ENCODE data around the gene SH3RF3. TPM values are rescaled to one million over a fixed set of nuclear protein-coding genes. Genes with fewer than 3 reads are reported as not detected.

Gene SH3RF3
- total RNA-seq, 1 donor from 2014 or later, result 7.4 TPM

DNA sequence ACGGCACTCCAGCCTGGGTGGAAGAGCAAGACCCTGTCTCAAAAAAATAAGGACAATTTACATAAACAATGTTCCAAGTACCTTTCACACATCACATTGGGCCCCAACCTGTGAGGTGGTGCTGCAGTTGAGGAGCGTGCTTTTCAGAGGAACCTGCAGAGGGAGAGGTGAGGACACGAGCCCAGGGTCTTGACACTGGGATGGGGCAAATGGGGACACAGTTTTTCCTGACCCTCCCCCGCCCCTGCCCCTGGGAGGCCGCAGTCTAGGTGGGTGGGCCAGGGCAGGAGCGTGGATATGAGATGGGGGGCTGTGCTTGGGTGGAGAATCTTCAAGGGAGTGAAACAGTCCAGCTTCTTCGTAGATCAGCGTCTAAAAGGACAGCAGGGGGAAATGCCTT is 371.9 kb downstream of the SH3RF3 start:
- H3K4me3 ChIP-seq, result no peak overlapping the region
- no peaks in the 10 kb centered on the region for H3K36me3 ChIP-seq
- DNase-seq, result no peak
- TF ChIP-seq, protein P1, sequence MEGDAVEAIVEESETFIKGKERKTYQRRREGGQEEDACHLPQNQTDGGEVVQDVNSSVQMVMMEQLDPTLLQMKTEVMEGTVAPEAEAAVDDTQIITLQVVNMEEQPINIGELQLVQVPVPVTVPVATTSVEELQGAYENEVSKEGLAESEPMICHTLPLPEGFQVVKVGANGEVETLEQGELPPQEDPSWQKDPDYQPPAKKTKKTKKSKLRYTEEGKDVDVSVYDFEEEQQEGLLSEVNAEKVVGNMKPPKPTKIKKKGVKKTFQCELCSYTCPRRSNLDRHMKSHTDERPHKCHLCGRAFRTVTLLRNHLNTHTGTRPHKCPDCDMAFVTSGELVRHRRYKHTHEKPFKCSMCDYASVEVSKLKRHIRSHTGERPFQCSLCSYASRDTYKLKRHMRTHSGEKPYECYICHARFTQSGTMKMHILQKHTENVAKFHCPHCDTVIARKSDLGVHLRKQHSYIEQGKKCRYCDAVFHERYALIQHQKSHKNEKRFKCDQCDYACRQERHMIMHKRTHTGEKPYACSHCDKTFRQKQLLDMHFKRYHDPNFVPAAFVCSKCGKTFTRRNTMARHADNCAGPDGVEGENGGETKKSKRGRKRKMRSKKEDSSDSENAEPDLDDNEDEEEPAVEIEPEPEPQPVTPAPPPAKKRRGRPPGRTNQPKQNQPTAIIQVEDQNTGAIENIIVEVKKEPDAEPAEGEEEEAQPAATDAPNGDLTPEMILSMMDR (IDR thresholded peaks at IDR 0.05), result no peak
- H3K27me3 ChIP-seq, result no peaks in the 10 kb centered on the region
- ATAC-seq, result no peak
- intact Hi-C loops (cut with DNase I), result no loop called here
- peaks cover 7% of the 10 kb centered on the region for H3K4me1 ChIP-seq
- no peak overlapping the region for H3K27ac ChIP-seq
- H3K9me3 ChIP-seq, result no peaks in the 10 kb centered on the region

- H3K9me3 ChIP-seq, result no peaks in the 10 kb centered on the region
- no peak overlapping the region for H3K4me3 ChIP-seq
- H3K27me3 ChIP-seq, result no peaks in the 10 kb centered on the region
- intact Hi-C loops (cut with DNase I), result no loop called here
- TF ChIP-seq, protein P1 (IDR thresholded peaks at IDR 0.05), result no peak
- ATAC-seq, result no peak
- H3K27ac ChIP-seq, result no peak overlapping the region
- no peak for DNase-seq
- no peaks in the 10 kb centered on the region for H3K36me3 ChIP-seq
- H3K4me1 ChIP-seq, result peaks cover 7% of the 10 kb centered on the region
Observed at GRCh38 chr2:109501461-109501860, 372.5 kb downstream of the SH3RF3 start.

DNA sequence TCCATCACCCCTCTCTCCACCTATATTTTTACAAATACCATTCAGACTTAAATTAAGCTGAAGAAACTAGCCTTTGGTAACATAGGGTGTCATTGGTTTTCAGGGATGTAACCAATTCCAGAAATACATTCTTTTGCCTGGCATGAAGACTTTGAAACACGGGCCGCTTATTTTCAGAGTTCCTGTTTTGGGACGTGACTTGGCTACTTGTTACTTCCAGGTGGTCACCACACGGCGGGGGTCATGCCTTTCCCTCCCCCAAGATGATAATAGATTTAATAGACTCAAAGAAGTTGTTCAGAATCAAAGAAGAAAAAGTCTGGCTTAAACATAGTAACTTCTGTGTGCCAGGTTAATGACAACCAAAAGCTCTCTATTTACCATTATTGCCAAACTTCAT is 374.2 kb downstream of the SH3RF3 start:
- Histone ChIP-seq H3K27me3 (no peaks in the 10 kb centered on the region), H3K27ac (no peak overlapping the region), H3K4me1 (peaks cover 3% of the 10 kb centered on the region), H3K9me3 (no peaks in the 10 kb centered on the region), H3K4me3 (no peak overlapping the region), H3K36me3 (no peaks in the 10 kb centered on the region)
- intact Hi-C loops (cut with DNase I), result no loop called here
- TF ChIP-seq, protein P1 (IDR thresholded peaks at IDR 0.05), result no peak
- DNase-seq, result no peak
- no peak for ATAC-seq

DNA sequence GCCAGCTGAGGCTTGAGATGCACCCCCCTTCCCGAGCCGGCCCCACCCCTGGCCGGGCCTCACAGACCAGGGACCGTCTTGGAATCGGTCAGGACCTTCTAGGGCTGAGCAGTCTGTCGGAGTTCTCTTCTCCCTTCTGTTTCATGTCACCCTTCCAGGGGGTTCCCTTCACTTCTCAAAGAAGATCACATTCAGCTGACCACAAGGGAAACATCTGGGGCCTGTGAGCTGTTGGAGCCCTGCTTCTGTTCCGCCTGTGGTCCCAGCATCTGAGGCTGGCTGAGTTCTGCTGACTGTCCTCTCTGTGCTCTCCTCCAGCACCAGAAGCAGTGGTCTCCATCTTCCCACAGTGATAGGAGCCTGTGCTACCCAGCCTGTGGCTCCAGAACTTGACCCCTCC is 378.2 kb downstream of the SH3RF3 start:
- intact Hi-C loops (cut with DNase I), result no loop called here
- Histone ChIP-seq H3K36me3 (no peaks in the 10 kb centered on the region), H3K4me3 (no peak overlapping the region), H3K27ac (no peak overlapping the region), H3K9me3 (no peaks in the 10 kb centered on the region), H3K4me1 (no peaks in the 10 kb centered on the region), H3K27me3 (no peaks in the 10 kb centered on the region)
- no peak for DNase-seq
- ATAC-seq, result no peak
- TF ChIP-seq, protein P1 (IDR thresholded peaks at IDR 0.05), result no peak

GRCh38 chr2:109507828-109508227 is 378.8 kb downstream of the SH3RF3 start:
- DNase-seq, result no peak
- H3K4me3 ChIP-seq, result no peak overlapping the region
- no peaks in the 10 kb centered on the region for H3K27me3 ChIP-seq
- no peaks in the 10 kb centered on the region for H3K36me3 ChIP-seq
- intact Hi-C loops (cut with DNase I), result no loop called here
- ATAC-seq, result no peak
- H3K9me3 ChIP-seq, result no peaks in the 10 kb centered on the region
- no peaks in the 10 kb centered on the region for H3K4me1 ChIP-seq
- no peak overlapping the region for H3K27ac ChIP-seq
- TF ChIP-seq, protein P1 (IDR thresholded peaks at IDR 0.05), result no peak

DNA sequence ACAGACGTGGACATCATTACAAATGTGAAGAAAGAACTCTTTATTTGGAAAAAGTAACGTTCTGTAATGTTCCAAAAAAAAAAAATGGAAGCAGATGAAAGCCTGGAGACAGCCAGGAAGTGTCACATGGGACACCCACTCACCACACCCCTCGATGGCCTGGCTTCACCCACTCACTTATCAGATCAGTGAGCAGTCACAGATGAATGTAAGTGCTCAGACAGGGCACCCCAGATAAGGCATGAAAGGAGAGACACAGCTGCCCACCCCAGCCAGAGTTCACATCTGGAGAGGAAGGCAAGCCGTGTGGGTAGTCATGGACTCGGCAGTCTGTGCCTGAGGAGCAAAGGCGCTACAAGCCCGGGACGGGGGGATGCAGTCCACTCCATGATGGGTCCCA is 379.6 kb downstream of the SH3RF3 start:
- no peak for ATAC-seq
- Histone ChIP-seq H3K4me3 (no peak overlapping the region), H3K27me3 (no peaks in the 10 kb centered on the region), H3K9me3 (no peaks in the 10 kb centered on the region), H3K36me3 (no peaks in the 10 kb centered on the region), H3K4me1 (no peaks in the 10 kb centered on the region), H3K27ac (no peak overlapping the region)
- intact Hi-C loops (cut with DNase I), result no loop called here
- TF ChIP-seq, protein P1 (IDR thresholded peaks at IDR 0.05), result no peak
- DNase-seq, result no peak
